Measurements from ENCODE around the gene SAMD4A.

SAMD4A gene

DNA sequence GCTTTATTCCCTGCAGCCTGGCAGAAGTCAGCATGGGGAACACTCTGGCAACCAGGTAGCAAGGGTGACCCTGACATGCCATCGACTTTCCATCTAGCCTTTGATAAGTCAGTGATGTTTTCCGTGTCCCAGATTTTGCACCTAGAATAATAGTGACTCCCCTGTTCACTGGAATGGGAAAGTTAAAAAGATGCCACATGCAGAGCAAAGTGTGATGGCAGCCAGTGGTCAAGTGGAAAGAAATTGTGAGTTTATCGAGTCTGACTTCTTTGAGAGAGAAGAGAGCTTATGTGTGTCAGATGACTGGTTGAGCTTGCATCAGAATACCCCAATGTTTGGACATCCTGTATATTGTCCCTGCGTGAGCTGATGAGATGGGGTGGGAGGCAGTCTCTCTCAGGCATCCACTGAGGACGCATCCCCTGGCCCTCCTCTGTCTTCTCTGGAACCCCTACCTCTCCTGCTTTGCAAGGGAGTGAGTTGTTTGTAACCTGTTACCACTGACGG lies 187.2 kb downstream of the SAMD4A start:
- H3K27ac ChIP-seq = no peak overlapping the region
- TF ChIP-seq, protein P1, sequence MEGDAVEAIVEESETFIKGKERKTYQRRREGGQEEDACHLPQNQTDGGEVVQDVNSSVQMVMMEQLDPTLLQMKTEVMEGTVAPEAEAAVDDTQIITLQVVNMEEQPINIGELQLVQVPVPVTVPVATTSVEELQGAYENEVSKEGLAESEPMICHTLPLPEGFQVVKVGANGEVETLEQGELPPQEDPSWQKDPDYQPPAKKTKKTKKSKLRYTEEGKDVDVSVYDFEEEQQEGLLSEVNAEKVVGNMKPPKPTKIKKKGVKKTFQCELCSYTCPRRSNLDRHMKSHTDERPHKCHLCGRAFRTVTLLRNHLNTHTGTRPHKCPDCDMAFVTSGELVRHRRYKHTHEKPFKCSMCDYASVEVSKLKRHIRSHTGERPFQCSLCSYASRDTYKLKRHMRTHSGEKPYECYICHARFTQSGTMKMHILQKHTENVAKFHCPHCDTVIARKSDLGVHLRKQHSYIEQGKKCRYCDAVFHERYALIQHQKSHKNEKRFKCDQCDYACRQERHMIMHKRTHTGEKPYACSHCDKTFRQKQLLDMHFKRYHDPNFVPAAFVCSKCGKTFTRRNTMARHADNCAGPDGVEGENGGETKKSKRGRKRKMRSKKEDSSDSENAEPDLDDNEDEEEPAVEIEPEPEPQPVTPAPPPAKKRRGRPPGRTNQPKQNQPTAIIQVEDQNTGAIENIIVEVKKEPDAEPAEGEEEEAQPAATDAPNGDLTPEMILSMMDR (conservative IDR thresholded peaks at IDR 0.05) = no peak
- TF ChIP-seq ZFX (IDR thresholded peaks at IDR 0.05) = no peak

DNA sequence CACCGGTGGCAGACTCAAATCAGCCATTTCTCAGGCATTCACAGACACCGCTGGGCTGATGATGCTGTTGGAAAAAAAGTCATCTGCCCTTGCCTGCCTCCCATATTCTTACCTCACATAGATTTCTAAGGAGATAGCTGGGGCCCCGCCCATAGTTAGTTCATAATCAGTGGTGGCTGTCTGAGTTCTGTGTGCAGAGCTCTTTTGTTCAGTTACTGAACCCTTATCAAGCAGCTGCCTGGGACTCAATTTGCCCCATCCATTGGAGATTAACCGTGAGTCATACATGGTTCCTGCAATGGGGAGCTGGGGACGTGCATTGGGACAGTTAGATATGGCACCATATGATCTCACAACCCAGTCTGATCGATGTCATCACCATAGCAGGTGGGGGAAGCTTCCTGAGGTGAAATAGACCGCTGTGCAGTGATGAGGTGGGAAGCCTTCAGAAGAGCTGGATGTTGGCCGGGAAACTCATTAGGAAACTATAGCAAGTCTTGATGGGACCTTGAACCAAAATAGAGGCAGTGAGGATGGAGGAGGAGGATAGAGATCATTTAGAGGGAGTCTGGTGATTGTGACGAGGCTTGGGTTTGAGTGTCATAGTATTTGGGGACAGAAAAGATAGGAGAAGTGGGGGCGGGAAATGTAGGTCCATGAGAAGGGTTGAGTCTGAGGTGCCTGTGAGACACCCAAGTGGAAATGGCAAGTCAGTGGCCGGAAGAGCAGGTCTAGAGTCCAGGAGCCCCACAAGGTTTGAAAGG lies 187.9 kb downstream of the SAMD4A start:
- TF ChIP-seq, protein P1 (conservative IDR thresholded peaks at IDR 0.05) = no peak
- no peak for TF ChIP-seq ZFX (IDR thresholded peaks at IDR 0.05)
- H3K27ac ChIP-seq = no peak overlapping the region

DNA sequence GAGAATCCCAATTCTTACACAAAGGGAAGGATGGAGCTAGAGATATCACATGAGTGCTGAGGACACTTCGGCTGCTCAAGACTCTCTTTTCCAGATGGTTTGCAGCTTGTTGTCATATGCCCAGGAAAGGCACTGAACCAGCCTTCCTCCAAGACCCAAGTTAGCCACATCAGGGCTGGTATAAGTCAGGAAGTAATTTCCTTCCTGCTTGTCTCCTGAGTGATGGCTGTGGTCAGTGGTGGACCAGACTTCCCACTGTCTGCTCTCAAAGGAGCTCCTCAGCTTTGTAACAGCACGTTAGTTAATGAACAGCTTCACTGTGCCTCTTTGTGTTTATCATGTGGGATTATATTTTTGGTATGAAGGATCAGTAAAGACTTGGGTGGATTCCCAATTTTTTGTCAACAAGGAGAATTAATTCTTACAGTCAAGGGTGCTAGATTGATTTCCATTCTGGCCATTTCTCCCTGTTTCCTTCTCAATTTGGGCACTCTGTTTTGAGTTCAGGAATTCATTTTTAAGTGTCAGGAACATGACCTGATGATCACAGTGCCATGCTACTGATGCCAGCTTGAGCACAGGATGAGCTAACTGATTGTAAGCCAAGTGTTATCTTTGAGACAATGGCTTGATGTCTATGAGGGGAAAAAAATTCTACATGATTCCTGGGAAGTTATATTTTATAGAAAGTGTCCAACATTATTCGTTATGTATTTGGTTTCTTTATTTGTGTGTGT lies 189.9 kb downstream of the SAMD4A start:
- no peak overlapping the region for H3K27ac ChIP-seq
- TF ChIP-seq, protein P1 (conservative IDR thresholded peaks at IDR 0.05) = no peak
- no peak for TF ChIP-seq ZFX (IDR thresholded peaks at IDR 0.05)

DNA sequence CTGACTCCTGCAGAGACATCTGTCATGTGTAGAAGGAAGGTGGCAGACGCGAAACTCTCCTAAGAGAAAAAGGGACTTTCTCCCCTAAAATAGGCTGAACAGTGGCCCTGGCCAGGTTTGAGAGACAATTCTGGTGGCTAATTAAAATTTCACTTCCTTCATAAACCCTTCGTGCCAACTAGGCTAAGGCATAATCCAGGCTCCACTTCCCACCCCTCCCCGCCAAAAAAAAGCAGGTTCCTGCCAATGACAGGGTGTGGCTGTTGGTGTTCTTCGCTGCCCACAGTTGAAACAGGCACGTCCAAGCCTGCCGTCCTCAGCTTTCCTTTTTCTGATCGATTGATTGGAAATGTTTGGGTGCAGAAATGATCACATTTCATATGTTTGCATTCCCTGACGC lies 191.1 kb downstream of the SAMD4A start:
- no peak overlapping the region for H3K27ac ChIP-seq
- TF ChIP-seq, protein P1 (conservative IDR thresholded peaks at IDR 0.05) = no peak
- no peak for TF ChIP-seq ZFX (IDR thresholded peaks at IDR 0.05)

DNA sequence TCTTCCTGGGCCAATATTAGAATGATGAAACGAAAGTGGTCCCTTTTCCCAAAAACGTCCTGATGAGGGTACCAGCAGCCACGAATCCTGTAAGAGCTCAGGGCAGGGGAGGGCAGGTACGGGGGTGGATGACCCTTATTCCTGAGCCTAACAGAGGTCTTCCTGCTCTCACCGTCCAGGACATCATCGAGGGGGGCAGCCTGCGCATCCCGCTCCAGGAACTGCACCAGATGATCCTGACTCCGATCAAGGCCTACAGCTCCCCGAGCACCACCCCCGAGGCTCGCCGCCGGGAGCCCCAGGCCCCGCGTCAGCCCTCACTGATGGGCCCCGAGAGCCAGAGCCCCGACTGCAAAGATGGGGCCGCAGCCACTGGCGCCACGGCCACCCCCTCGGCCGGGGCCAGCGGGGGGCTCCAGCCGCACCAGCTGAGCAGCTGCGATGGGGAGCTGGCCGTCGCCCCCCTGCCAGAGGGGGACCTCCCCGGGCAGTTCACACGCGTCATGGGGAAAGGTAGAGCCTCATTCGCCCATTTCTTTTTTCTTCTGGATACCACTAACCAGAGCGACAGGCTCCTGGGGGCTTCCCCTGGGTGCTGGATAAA lies 193.2 kb downstream of the SAMD4A start:
- TF ChIP-seq ZFX (IDR thresholded peaks at IDR 0.05) = no peak
- H3K27ac ChIP-seq = no peak overlapping the region

DNA sequence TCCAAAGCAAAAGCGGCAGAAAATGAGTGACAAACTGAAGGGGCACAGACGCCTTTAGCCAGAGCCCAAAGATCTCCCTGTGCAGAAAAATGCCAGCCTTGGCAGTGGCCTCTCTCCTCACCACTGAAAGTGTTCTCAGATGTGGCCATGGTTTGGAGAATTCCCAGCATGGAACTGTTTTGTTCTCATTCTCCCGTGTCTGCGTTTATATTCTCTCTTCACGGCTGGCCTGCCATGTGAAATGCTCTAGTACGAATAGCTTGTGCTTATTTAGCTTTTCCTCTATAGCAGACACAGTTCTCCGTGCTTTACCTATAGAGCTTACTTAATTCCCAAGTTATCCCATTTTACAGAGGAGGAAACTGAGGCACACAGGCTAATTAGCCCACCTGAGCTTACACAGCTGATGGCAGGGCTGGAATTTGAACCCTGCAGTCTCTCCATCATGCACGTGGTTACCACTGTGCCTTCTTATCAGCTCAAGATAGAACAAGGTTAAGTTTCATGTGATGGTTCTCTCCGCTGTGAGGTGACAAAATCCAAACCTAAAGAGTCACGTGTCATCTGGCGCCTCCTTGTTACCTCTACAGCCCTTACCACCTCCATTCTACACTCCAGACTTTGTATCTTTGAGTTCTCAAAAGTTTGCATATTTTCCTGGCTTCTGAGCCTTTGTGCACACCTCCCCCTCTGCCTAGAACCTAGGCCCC lies 194.1 kb downstream of the SAMD4A start:
- no peak for TF ChIP-seq ZFX (IDR thresholded peaks at IDR 0.05)
- TF ChIP-seq, protein P1 (conservative IDR thresholded peaks at IDR 0.05) = no peak
- no peak overlapping the region for H3K27ac ChIP-seq

DNA sequence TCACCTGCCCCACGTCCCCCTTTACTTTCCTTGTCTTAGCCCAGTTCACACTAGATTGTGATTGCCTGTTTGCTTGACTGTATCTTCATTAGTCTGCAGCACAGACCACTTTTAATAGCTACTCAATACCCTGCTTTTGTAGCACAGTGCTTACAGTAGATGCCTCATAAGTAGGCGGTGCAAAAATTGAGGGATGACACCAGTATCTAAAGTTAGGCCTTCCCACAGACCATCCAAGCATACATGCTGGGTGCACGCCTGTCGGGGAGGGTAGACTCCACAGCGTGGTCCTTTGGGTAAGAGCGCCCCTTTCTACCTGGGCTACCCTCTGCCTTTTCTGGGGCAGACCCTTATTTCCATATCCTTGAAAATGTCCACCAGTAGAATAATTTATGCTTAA lies 194.9 kb downstream of the SAMD4A start:
- no peak overlapping the region for H3K27ac ChIP-seq

More for the DNA sequence above, 194.9 kb downstream of the SAMD4A start:
- no peak for TF ChIP-seq ZFX (IDR thresholded peaks at IDR 0.05)
- TF ChIP-seq, protein P1 (conservative IDR thresholded peaks at IDR 0.05) = no peak

Measured in C4-2B (cell line).